Mesendoderm (in vitro differentiated cells): ENCODE measurements around the gene HEMK1.

Experiments used
- DNase-seq: peaks from one replicate; pipeline ENCODE4 v3.0.0; 2013
- H2AK5ac ChIP-seq: 2 replicates; pipeline ENCODE4 v1.6.1; 2013; ENCODE audit warnings: low read length, inconsistent platforms
- H2BK120ac ChIP-seq: 2 replicates; pipeline ENCODE4 v1.6.1; 2013; ENCODE audit warnings: low read depth, mild to moderate bottlenecking, low read length, moderate library complexity, mixed read lengths
- H2BK15ac ChIP-seq: replicated peaks from 2 replicates; pipeline ENCODE4 v1.6.1; 2013; ENCODE audit warnings: low read depth, mild to moderate bottlenecking, moderate library complexity
- H2BK5ac ChIP-seq: 2 replicates; pipeline ENCODE4 v1.6.1; 2013; ENCODE audit warnings: low read length, inconsistent platforms
- H3K18ac ChIP-seq: 2 replicates; pipeline ENCODE4 v1.6.1; 2013; ENCODE audit warnings: mild to moderate bottlenecking, low read length, mixed read lengths
- H3K23ac ChIP-seq: one replicate; pipeline ENCODE4 v1.6.1; 2013; ENCODE audit warnings: low read length
- H3K27ac ChIP-seq: 2 replicates; pipeline ENCODE4 v1.5.1; 2013; ENCODE audit warnings: low read depth, mild to moderate bottlenecking, inconsistent platforms, low read length, moderate library complexity
- H3K27me3 ChIP-seq: 2 replicates; pipeline ENCODE4 v1.6.1; 2013; ENCODE audit warnings: low read length, control low read depth, mild to moderate bottlenecking, inconsistent platforms; ENCODE audit not compliant: insufficient read depth, poor library complexity
- H3K36me3 ChIP-seq: 2 replicates; pipeline ENCODE4 v1.6.1; 2013; ENCODE audit warnings: low read length, inconsistent platforms; ENCODE audit not compliant: control insufficient read depth, insufficient read depth
- H3K4ac ChIP-seq: one replicate; pipeline ENCODE4 v1.6.1; 2013; ENCODE audit warnings: low read depth, mild to moderate bottlenecking, low read length, moderate library complexity
- H3K4me1 ChIP-seq: 2 replicates; pipeline ENCODE4 v1.6.1; 2013; ENCODE audit warnings: low read depth, low read length, inconsistent platforms; ENCODE audit not compliant: control insufficient read depth
- H3K4me2 ChIP-seq: 2 replicates; pipeline ENCODE4 v1.6.1; 2013; ENCODE audit warnings: low read length
- H3K4me3 ChIP-seq: 2 replicates; pipeline ENCODE4 v1.5.1; 2013; ENCODE audit warnings: mild to moderate bottlenecking, low read length
- H3K56ac ChIP-seq: one replicate; pipeline ENCODE4 v1.6.1; 2013; ENCODE audit warnings: low read length
- H3K79me1 ChIP-seq: 2 replicates; pipeline ENCODE4 v1.6.1; 2013; ENCODE audit warnings: low read length, inconsistent platforms
- H3K79me2 ChIP-seq: 2 replicates; pipeline ENCODE4 v1.6.1; 2013; ENCODE audit warnings: mild to moderate bottlenecking, low read length; ENCODE audit not compliant: control insufficient read depth, insufficient read depth
- H3K9ac ChIP-seq: 2 replicates; pipeline ENCODE4 v1.6.1; 2013; ENCODE audit warnings: low read length, inconsistent platforms
- H4K5ac ChIP-seq: one replicate; pipeline ENCODE4 v1.6.1; 2013; ENCODE audit warnings: low read length
- H4K8ac ChIP-seq: one replicate; pipeline ENCODE4 v1.6.1; 2013; ENCODE audit warnings: low read depth, mild to moderate bottlenecking, control low read depth, low read length, moderate library complexity
- WGBS: extraction: QIAGEN DNeasy Blood & Tissue Kit; methylation state at CpG from one replicate; pipeline ENCODE4 v1.1.7; 2013; ENCODE audit warnings: low lambda C conversion rate, missing lambda C conversion rate; ENCODE audit not compliant: insufficient coverage; ENCODE audit errors: extremely low coverage; 5-methylcytosine and 5-hydroxymethylcytosine counted together

HEMK1 gene

GRCh38 chr3:50594253-50594785 lies 25.0 kb downstream of the HEMK1 start:
- Histone ChIP-seq H4K5ac (no peak overlapping the region), H3K4ac (no peak overlapping the region), H3K79me1 (no peaks in the 10 kb centered on the region), H3K27me3 (no peaks in the 10 kb centered on the region), H3K4me1 (no peaks in the 10 kb centered on the region), H2BK5ac (no peak overlapping the region), H3K56ac (no peak overlapping the region), H4K8ac (no peak overlapping the region), H3K4me3 (no peak overlapping the region), H3K18ac (no peak overlapping the region), H3K9ac (no peak overlapping the region), H2BK120ac (no peak overlapping the region), H2BK15ac (no peak overlapping the region), H3K36me3 (no peaks in the 10 kb centered on the region), H3K4me2 (no peak overlapping the region), H2AK5ac (no peak overlapping the region), H3K27ac (no peak overlapping the region), H3K79me2 (no peaks in the 10 kb centered on the region), H3K23ac (no peak overlapping the region)
- WGBS: no CpG with 5 or more reads among the region's 2 CpGs
- DNase-seq: no peak

GRCh38 chr3:50599115-50599715 lies 29.9 kb downstream of the HEMK1 start:
- WGBS: no CpG with 5 or more reads among the region's 6 CpGs
- Histone ChIP-seq H3K18ac (no peak overlapping the region), H4K8ac (no peak overlapping the region), H3K79me1 (no peaks in the 10 kb centered on the region), H3K27me3 (no peaks in the 10 kb centered on the region), H3K79me2 (no peaks in the 10 kb centered on the region), H3K56ac (no peak overlapping the region), H2BK120ac (no peak overlapping the region), H3K4me1 (no peaks in the 10 kb centered on the region), H2BK15ac (no peak overlapping the region), H3K9ac (no peak overlapping the region), H3K4me3 (no peak overlapping the region), H4K5ac (no peak overlapping the region), H2AK5ac (no peak overlapping the region), H3K36me3 (no peaks in the 10 kb centered on the region), H3K23ac (no peak overlapping the region), H3K4me2 (no peak overlapping the region), H3K27ac (no peak overlapping the region), H2BK5ac (no peak overlapping the region), H3K4ac (no peak overlapping the region)
- DNase-seq: no peak

DNA sequence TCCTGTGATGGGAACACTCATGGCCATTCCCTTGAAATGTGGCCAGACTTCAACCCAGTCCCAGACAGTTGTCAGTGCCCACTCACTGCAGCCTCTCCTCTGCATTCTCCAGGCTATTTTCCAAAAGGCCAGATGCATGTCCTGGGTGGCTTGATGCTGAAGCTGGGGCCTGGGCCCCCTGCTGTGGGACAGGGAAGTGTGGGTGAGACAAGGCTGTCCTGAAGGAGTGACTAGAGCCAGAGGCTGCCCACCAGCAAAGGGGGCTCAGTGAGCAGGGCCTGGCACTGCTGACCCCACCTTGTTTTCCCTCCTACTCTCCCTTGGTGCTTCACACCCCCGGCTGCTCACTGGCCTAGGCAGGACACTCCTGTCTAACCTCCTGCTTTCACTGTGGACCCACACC lies 30.4 kb downstream of the HEMK1 start:
- Histone ChIP-seq H4K5ac (no peak overlapping the region), H3K79me2 (no peaks in the 10 kb centered on the region), H3K23ac (no peak overlapping the region), H2AK5ac (no peak overlapping the region), H2BK5ac (no peak overlapping the region), H3K18ac (no peak overlapping the region), H3K4ac (no peak overlapping the region), H2BK15ac (no peak overlapping the region), H3K9ac (no peak overlapping the region), H2BK120ac (no peak overlapping the region), H3K4me3 (no peak overlapping the region), H4K8ac (no peak overlapping the region), H3K27ac (no peak overlapping the region), H3K27me3 (no peaks in the 10 kb centered on the region), H3K4me1 (no peaks in the 10 kb centered on the region), H3K56ac (no peak overlapping the region), H3K36me3 (no peaks in the 10 kb centered on the region), H3K79me1 (no peaks in the 10 kb centered on the region), H3K4me2 (no peak overlapping the region)
- no peak for DNase-seq
- WGBS: no CpG with 5 or more reads among the region's 1 CpG

GRCh38 chr3:50600141-50600753 lies 30.9 kb downstream of the HEMK1 start:
- Histone ChIP-seq H3K27ac (no peak overlapping the region), H3K27me3 (no peaks in the 10 kb centered on the region)
- WGBS: no CpG with 5 or more reads among the region's 9 CpGs

DNA sequence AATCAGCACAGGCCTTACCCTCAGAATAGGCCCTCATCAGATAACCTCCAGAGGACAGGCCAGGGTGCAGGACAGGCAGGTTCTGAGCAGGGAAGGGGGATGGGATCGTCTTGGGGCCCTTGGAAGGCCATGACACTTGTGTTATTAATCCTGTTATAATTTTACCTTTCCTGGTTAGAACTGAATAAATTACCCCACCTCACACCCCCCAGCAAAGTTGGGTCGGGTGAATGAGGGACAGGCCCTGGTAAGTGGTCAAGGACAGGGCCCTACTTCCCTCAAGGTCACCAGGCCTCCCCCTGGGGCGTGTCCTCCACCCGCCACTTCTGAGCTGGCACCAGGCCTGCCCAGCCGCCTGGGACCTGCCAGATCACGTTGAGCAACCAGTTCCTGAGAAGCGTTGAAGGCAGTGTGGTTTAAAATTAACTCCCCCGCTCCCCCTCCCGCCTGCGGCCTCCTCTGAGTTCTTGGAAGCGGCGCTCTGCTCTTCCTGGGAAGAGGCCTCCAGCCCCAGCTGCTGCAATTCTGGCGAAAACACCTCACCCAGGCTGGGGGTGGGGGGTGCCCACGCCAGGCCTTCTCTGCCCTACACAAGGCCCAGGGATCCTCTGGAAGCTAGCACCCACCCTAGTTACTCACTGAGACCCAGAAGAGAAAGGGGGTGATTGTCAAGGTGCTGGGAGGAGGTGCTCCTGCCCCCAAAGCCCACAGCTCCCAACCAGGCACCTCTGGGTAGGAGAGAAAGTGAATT lies 31.7 kb downstream of the HEMK1 start:
- Histone ChIP-seq H3K18ac (no peak overlapping the region), H3K36me3 (no peaks in the 10 kb centered on the region), H4K5ac (no peak overlapping the region), H3K9ac (no peak overlapping the region), H2BK120ac (no peak overlapping the region), H2AK5ac (no peak overlapping the region), H3K27me3 (no peaks in the 10 kb centered on the region), H3K79me1 (no peaks in the 10 kb centered on the region), H2BK5ac (no peak overlapping the region), H3K27ac (no peak overlapping the region), H4K8ac (no peak overlapping the region), H3K56ac (no peak overlapping the region), H2BK15ac (no peak overlapping the region), H3K23ac (no peak overlapping the region), H3K4me1 (no peaks in the 10 kb centered on the region), H3K4ac (no peak overlapping the region), H3K4me3 (no peak overlapping the region), H3K4me2 (no peak overlapping the region), H3K79me2 (no peaks in the 10 kb centered on the region)
- WGBS: no CpG with 5 or more reads among the region's 14 CpGs
- DNase-seq: no peak

More at GRCh38 chr3:50600141-50600753, 30.9 kb downstream of the HEMK1 start:
- H2BK120ac ChIP-seq: no peak overlapping the region
- no peak overlapping the region for H3K4me3 ChIP-seq
- no peak overlapping the region for H4K8ac ChIP-seq
- H3K9ac ChIP-seq: no peak overlapping the region
- H3K79me1 ChIP-seq: no peaks in the 10 kb centered on the region
- H3K23ac ChIP-seq: no peak overlapping the region
- no peak overlapping the region for H3K4me2 ChIP-seq
- H2BK5ac ChIP-seq: no peak overlapping the region
- no peak overlapping the region for H3K18ac ChIP-seq
- H2AK5ac ChIP-seq: no peak overlapping the region
- H3K56ac ChIP-seq: no peak overlapping the region
- H3K4me1 ChIP-seq: no peaks in the 10 kb centered on the region
- no peaks in the 10 kb centered on the region for H3K36me3 ChIP-seq
- H3K79me2 ChIP-seq: no peaks in the 10 kb centered on the region
- no peak overlapping the region for H3K4ac ChIP-seq
- no peak overlapping the region for H2BK15ac ChIP-seq
- H4K5ac ChIP-seq: no peak overlapping the region
- DNase-seq: no peak
